IgD-negative memory B cell (primary cell): ENCODE measurements around the gene ARHGAP22. TPM values are rescaled to one million over a fixed set of nuclear protein-coding genes. Genes with fewer than 3 reads are reported as not detected.
A peak's percentile ranks its signal among the peaks of the same experiment; 100 is the strongest.

ENCODE experiments used
- H3K27ac Mint-ChIP-seq, 3 donors: one replicate each; pipeline ENCODE4 v1.8.0; 2020 to 2022; ENCODE audit warnings: mild to moderate bottlenecking in 3 of 3, mixed read lengths in 3 of 3, moderate library complexity in 1 of 3
- H3K27me3 Mint-ChIP-seq: one replicate; pipeline ENCODE4 v1.8.0; 2021; ENCODE audit warnings: mixed read lengths
- H3K36me3 Mint-ChIP-seq: one replicate; pipeline ENCODE4 v1.8.0; 2020; ENCODE audit warnings: mild to moderate bottlenecking, mixed read lengths
- H3K4me1 Mint-ChIP-seq, 3 donors: one replicate each; pipeline ENCODE4 v1.8.0; 2020 to 2022; ENCODE audit warnings: mixed read lengths in 3 of 3, mild to moderate bottlenecking in 1 of 3
- H3K4me3 Mint-ChIP-seq, 4 donors: one replicate each; pipeline ENCODE4 v1.8.0; 2020 to 2022; ENCODE audit warnings: mild to moderate bottlenecking in 4 of 4, mixed read lengths in 4 of 4, moderate library complexity in 3 of 4
- H3K9me3 Mint-ChIP-seq, 3 donors: one replicate each; pipeline ENCODE4 v1.8.0; 2020 to 2021; ENCODE audit warnings: mixed read lengths in 3 of 3, mild to moderate bottlenecking in 1 of 3
- polyA plus RNA-seq: library from polyadenylated mRNA; unstranded; fragments of 300-500 nt; fragmentation: Illumina TruSeq; gene quantifications from one replicate; pipeline ENCODE4 v1.2.3, GENCODE V29; 2021

ARHGAP22 gene
- polyA plus RNA-seq, 1 donor from 2014 or later = 0.64 TPM

GRCh38 chr10:48496105-48496830 is 108.6 kb downstream of the ARHGAP22 start:
- no peaks in the 10 kb centered on the region for H3K36me3 Mint-ChIP-seq
- no peaks in the 10 kb centered on the region for H3K9me3 Mint-ChIP-seq
- H3K4me1 Mint-ChIP-seq = peaks cover 0 to 15% (median 5%) of the 10 kb centered on the region in 3 donors
- H3K4me3 Mint-ChIP-seq = no peak overlapping the region
- H3K27me3 Mint-ChIP-seq = peaks cover 10% of the 10 kb centered on the region
- peak overlapping the region in 1 of 3 donors; percentile 16 for H3K27ac Mint-ChIP-seq

- no peaks in the 10 kb centered on the region for H3K9me3 Mint-ChIP-seq
- peaks cover 12% of the 10 kb centered on the region for H3K27me3 Mint-ChIP-seq
- no peaks in the 10 kb centered on the region for H3K36me3 Mint-ChIP-seq
- no peak overlapping the region for H3K4me3 Mint-ChIP-seq
- no peak overlapping the region for H3K27ac Mint-ChIP-seq
- peaks cover 0 to 15% (median 5%) of the 10 kb centered on the region in 3 donors for H3K4me1 Mint-ChIP-seq
Observed at GRCh38 chr10:48495282-48496045, 109.4 kb downstream of the ARHGAP22 start.

GRCh38 chr10:48494611-48495010 is 110.3 kb downstream of the ARHGAP22 start:
- H3K9me3 Mint-ChIP-seq = no peaks in the 10 kb centered on the region
- H3K4me3 Mint-ChIP-seq = no peak overlapping the region
- no peaks in the 10 kb centered on the region for H3K36me3 Mint-ChIP-seq
- no peak overlapping the region for H3K27ac Mint-ChIP-seq
- peaks cover 15% of the 10 kb centered on the region for H3K27me3 Mint-ChIP-seq
- H3K4me1 Mint-ChIP-seq = peaks cover 0 to 15% (median 5%) of the 10 kb centered on the region in 3 donors

GRCh38 chr10:48494073-48494472 is 110.8 kb downstream of the ARHGAP22 start:
- peaks cover 0 to 15% (median 5%) of the 10 kb centered on the region in 3 donors for H3K4me1 Mint-ChIP-seq
- no peak overlapping the region for H3K27ac Mint-ChIP-seq
- H3K36me3 Mint-ChIP-seq = no peaks in the 10 kb centered on the region
- H3K4me3 Mint-ChIP-seq = no peak overlapping the region
- H3K27me3 Mint-ChIP-seq = peaks cover 15% of the 10 kb centered on the region
- no peaks in the 10 kb centered on the region for H3K9me3 Mint-ChIP-seq

GRCh38 chr10:48493083-48493871 is 111.6 kb downstream of the ARHGAP22 start:
- peaks cover 17% of the 10 kb centered on the region for H3K27me3 Mint-ChIP-seq
- peak overlapping the region in 1 of 4 donors; percentile 71 for H3K4me3 Mint-ChIP-seq
- peaks cover 0 to 15% (median 5%) of the 10 kb centered on the region in 3 donors for H3K4me1 Mint-ChIP-seq
- no peaks in the 10 kb centered on the region for H3K36me3 Mint-ChIP-seq
- H3K9me3 Mint-ChIP-seq = peaks cover 0 to under 1% (median 0%) of the 10 kb centered on the region in 3 donors
- H3K27ac Mint-ChIP-seq = no peak overlapping the region

- Mint-ChIP-seq H3K4me1 (peaks cover 0 to 15% (median 5%) of the 10 kb centered on the region in 3 donors), H3K9me3 (peaks cover 0 to 2% (median 2%) of the 10 kb centered on the region in 3 donors), H3K27me3 (peaks cover 19% of the 10 kb centered on the region), H3K27ac (no peak overlapping the region), H3K36me3 (no peaks in the 10 kb centered on the region), H3K4me3 (no peak overlapping the region)
Observed at GRCh38 chr10:48492201-48492600, 112.7 kb downstream of the ARHGAP22 start.

GRCh38 chr10:48491392-48492139 is 113.3 kb downstream of the ARHGAP22 start:
- Mint-ChIP-seq H3K9me3 (peaks cover 0 to 7% (median 2%) of the 10 kb centered on the region in 3 donors), H3K36me3 (no peaks in the 10 kb centered on the region), H3K27ac (no peak overlapping the region), H3K27me3 (peaks cover 21% of the 10 kb centered on the region), H3K4me3 (no peak overlapping the region), H3K4me1 (peaks cover 0 to 15% (median 5%) of the 10 kb centered on the region in 3 donors)

- Mint-ChIP-seq H3K4me1 (peaks cover 0 to 15% (median 5%) of the 10 kb centered on the region in 3 donors), H3K4me3 (no peak overlapping the region)
Observed at GRCh38 chr10:48490946-48491345, 113.9 kb downstream of the ARHGAP22 start.

GRCh38 chr10:48490571-48490940 is 114.3 kb downstream of the ARHGAP22 start:
- Mint-ChIP-seq H3K27me3 (peaks cover 19% of the 10 kb centered on the region), H3K36me3 (no peaks in the 10 kb centered on the region), H3K9me3 (peaks cover 0 to 7% (median 2%) of the 10 kb centered on the region in 3 donors), H3K27ac (peak overlapping the region in 1 of 3 donors; percentile 31), H3K4me3 (no peak overlapping the region), H3K4me1 (peaks cover 0 to 15% (median 5%) of the 10 kb centered on the region in 3 donors)

More at GRCh38 chr10:48490946-48491345, 113.9 kb downstream of the ARHGAP22 start:
- peaks cover 0 to 7% (median 2%) of the 10 kb centered on the region in 3 donors for H3K9me3 Mint-ChIP-seq
- peaks cover 19% of the 10 kb centered on the region for H3K27me3 Mint-ChIP-seq
- no peaks in the 10 kb centered on the region for H3K36me3 Mint-ChIP-seq
- H3K27ac Mint-ChIP-seq = peak overlapping the region in 1 of 3 donors; percentile 31

- H3K4me3 Mint-ChIP-seq = no peak overlapping the region
Observed at GRCh38 chr10:48489099-48489498, 115.8 kb downstream of the ARHGAP22 start.

GRCh38 chr10:48487244-48487643 is 117.6 kb downstream of the ARHGAP22 start:
- Mint-ChIP-seq H3K4me3 (no peak overlapping the region), H3K4me1 (no peaks in the 10 kb centered on the region), H3K9me3 (peaks cover 0 to 7% (median 2%) of the 10 kb centered on the region in 3 donors), H3K36me3 (no peaks in the 10 kb centered on the region), H3K27me3 (peaks cover 17% of the 10 kb centered on the region), H3K27ac (no peak overlapping the region)

More at GRCh38 chr10:48489099-48489498, 115.8 kb downstream of the ARHGAP22 start:
- Mint-ChIP-seq H3K36me3 (no peaks in the 10 kb centered on the region), H3K4me1 (peaks cover 0 to 11% (median 5%) of the 10 kb centered on the region in 3 donors), H3K27ac (no peak overlapping the region), H3K9me3 (peaks cover 0 to 7% (median 2%) of the 10 kb centered on the region in 3 donors), H3K27me3 (peaks cover 21% of the 10 kb centered on the region)

GRCh38 chr10:48485711-48486110 is 119.2 kb downstream of the ARHGAP22 start:
- Mint-ChIP-seq H3K4me1 (no peaks in the 10 kb centered on the region), H3K4me3 (no peak overlapping the region), H3K36me3 (no peaks in the 10 kb centered on the region), H3K9me3 (peaks cover 0 to 7% (median 2%) of the 10 kb centered on the region in 3 donors), H3K27me3 (peaks cover 12% of the 10 kb centered on the region), H3K27ac (no peak overlapping the region)

GRCh38 chr10:48484911-48485310 is 120.0 kb downstream of the ARHGAP22 start:
- H3K36me3 Mint-ChIP-seq = no peaks in the 10 kb centered on the region
- H3K9me3 Mint-ChIP-seq = peaks cover 0 to 7% (median 2%) of the 10 kb centered on the region in 3 donors
- H3K4me3 Mint-ChIP-seq = no peak overlapping the region
- no peaks in the 10 kb centered on the region for H3K4me1 Mint-ChIP-seq
- no peak overlapping the region for H3K27ac Mint-ChIP-seq
- H3K27me3 Mint-ChIP-seq = peaks cover 10% of the 10 kb centered on the region

- H3K9me3 Mint-ChIP-seq = peaks cover 0 to 5% (median 0%) of the 10 kb centered on the region in 3 donors
- no peak overlapping the region for H3K4me3 Mint-ChIP-seq
- no peaks in the 10 kb centered on the region for H3K4me1 Mint-ChIP-seq
- H3K27ac Mint-ChIP-seq = no peak overlapping the region
- H3K27me3 Mint-ChIP-seq = peaks cover 9% of the 10 kb centered on the region
- no peaks in the 10 kb centered on the region for H3K36me3 Mint-ChIP-seq
Observed at GRCh38 chr10:48482207-48482606, 122.7 kb downstream of the ARHGAP22 start.
